Hepatocyte (in vitro differentiated cells): Measurements from ENCODE around the gene SLC39A1.

Source experiments
- EZH2 ChIP-seq: fragments of 200-600 bp; sonication (generic); IDR thresholded peaks from 2 replicates; pipeline ENCODE4 v1.6.1; 2016; ENCODE audit warnings: antibody characterized with exemption, mild to moderate bottlenecking, borderline replicate concordance
- EZH2phosphoT487 ChIP-seq: fragments of 200-600 bp; sonication (generic); IDR thresholded peaks from one replicate; pipeline ENCODE4 v1.6.1; 2018; ENCODE audit warnings: antibody characterized with exemption, mild to moderate bottlenecking, low read depth, moderate library complexity; ENCODE audit not compliant: unreplicated experiment, severe bottlenecking

- TF ChIP-seq EZH2phosphoT487 (no peak), EZH2 (no peak)
Measured at GRCh38 chr1:153941826-153942725, 21.3 kb downstream of the SLC39A1 start.
